LNCaP clone FGC (cell line): ENCODE data around the gene INPP5A.

Experiments
- DNase-seq: peaks from one replicate; pipeline ENCODE4 v3.0.0-alpha.2; 2011; ENCODE audit warnings: low read depth
- H3K4me3 ChIP-seq: 2 replicates; pipeline ENCODE4 v1.5.1; 2011; ENCODE audit warnings: mild to moderate bottlenecking, low read depth, low read length, control low read depth
- TF ChIP-seq, protein P1 (sequence below): IDR thresholded peaks from 2 replicates; pipeline ENCODE4 v1.5.1; 2012; ENCODE audit warnings: mild to moderate bottlenecking; ENCODE audit not compliant: control insufficient read depth, insufficient read depth; ENCODE audit errors: extremely low read depth

The INPP5A gene

DNA sequence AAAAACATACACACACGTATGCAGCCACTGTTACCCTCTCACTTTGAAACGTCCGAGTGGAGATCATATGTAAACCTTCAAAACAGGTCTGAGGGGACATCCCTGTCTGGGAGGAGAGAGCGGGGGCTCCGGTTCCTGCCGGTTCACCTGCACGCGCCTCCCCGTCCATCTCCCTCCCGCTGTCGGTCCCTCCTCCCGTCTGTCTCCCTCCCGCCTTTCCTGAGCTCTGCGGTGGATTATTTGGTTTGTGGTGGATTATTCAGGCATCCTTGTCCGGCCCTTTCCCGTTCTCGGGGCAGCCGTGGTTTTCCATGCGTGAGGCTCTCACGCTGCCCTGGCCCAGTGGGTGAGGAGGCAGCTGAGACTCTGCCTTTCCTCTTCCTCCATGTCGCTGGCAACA lies 188.6 kb downstream of the INPP5A start:
- TF ChIP-seq, protein P1, sequence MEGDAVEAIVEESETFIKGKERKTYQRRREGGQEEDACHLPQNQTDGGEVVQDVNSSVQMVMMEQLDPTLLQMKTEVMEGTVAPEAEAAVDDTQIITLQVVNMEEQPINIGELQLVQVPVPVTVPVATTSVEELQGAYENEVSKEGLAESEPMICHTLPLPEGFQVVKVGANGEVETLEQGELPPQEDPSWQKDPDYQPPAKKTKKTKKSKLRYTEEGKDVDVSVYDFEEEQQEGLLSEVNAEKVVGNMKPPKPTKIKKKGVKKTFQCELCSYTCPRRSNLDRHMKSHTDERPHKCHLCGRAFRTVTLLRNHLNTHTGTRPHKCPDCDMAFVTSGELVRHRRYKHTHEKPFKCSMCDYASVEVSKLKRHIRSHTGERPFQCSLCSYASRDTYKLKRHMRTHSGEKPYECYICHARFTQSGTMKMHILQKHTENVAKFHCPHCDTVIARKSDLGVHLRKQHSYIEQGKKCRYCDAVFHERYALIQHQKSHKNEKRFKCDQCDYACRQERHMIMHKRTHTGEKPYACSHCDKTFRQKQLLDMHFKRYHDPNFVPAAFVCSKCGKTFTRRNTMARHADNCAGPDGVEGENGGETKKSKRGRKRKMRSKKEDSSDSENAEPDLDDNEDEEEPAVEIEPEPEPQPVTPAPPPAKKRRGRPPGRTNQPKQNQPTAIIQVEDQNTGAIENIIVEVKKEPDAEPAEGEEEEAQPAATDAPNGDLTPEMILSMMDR = no peak
- no peak overlapping the region for H3K4me3 ChIP-seq
- DNase-seq = no peak

DNA sequence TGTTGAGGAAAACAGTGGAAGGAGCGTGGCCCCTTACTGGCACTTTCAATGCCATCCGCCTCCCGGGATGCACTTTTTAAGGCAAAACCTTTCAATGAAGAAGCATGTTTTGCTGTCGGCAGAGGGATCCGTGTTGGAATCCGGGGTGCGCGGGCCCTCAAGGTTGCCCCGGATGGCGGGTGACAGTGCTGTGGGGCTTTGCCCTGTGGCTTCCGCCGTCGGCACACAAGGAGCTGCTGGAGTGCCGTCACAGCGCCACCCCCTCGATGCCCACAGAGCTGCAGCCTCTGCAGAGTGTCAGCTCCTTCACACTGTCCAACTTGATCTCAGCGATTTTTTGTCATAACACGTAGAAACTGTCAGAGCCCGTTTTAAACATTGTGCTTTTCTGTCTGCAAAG lies 189.4 kb downstream of the INPP5A start:
- DNase-seq = no peak
- TF ChIP-seq, protein P1 = no peak
- no peak overlapping the region for H3K4me3 ChIP-seq

DNA sequence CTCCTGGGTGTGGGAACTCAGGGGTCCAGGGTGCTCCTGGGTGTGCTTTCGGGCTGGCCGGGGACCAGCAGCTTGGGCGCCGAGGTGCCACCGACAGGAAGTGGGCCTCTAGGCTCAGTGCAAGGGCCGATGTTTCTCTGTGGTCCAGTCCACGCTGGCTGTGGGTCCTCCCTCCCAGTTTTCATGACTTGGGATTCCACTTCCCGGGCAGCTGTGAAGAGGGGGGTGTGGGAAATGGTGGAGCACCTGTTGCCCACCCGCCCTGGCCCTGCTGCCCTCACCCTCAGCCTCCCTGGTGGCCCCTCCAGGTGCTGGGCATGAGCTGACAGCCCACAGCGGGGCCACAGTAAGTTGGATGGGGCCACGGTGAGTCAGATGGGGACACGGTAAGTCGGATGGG lies 189.8 kb downstream of the INPP5A start:
- TF ChIP-seq, protein P1 = no peak
- H3K4me3 ChIP-seq = no peak overlapping the region
- DNase-seq = no peak

DNA sequence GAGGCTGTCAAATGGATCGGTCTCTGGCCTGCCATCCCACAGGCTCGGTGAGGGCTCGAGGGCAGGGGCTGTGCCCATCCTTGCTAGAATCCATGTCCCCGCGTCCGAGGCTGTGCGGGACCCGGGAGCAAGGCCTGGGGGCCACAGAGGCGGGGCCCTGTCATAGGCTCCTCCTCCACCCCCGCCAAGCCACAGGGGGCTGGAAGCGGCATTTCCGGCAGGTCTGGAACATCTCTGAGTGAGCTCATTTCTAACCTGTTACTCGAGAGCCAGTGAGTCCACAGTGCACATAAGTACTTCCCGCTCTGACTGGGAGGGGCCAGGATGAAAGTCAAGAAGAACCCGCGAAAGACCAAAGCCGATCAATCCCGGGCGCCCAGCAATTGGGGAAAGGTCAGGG lies 190.7 kb downstream of the INPP5A start:
- TF ChIP-seq, protein P1 = no peak
- H3K4me3 ChIP-seq = no peak overlapping the region
- no peak for DNase-seq

DNA sequence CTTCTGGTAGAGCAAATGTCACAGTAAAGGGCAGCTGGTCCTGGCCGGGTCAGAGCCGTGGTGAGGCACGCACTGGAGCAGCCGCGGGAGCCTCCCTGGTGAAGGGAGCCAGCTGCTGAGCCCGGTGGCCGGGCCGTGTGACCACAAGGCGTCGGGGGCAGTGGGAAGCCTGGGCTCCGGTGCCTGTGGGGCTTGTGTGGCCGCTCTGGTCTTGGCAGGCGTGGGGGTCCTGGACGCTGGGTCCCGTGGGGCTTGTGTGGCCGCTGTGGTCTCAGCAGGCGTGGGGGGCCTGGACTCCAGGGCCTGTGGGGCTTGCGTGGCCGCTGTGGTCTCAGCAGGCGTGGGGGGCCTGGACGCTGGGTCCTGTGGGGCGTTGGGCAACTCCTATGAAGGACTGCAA lies 191.2 kb downstream of the INPP5A start:
- no peak overlapping the region for H3K4me3 ChIP-seq
- TF ChIP-seq, protein P1 = no peak
- DNase-seq = no peak

DNA sequence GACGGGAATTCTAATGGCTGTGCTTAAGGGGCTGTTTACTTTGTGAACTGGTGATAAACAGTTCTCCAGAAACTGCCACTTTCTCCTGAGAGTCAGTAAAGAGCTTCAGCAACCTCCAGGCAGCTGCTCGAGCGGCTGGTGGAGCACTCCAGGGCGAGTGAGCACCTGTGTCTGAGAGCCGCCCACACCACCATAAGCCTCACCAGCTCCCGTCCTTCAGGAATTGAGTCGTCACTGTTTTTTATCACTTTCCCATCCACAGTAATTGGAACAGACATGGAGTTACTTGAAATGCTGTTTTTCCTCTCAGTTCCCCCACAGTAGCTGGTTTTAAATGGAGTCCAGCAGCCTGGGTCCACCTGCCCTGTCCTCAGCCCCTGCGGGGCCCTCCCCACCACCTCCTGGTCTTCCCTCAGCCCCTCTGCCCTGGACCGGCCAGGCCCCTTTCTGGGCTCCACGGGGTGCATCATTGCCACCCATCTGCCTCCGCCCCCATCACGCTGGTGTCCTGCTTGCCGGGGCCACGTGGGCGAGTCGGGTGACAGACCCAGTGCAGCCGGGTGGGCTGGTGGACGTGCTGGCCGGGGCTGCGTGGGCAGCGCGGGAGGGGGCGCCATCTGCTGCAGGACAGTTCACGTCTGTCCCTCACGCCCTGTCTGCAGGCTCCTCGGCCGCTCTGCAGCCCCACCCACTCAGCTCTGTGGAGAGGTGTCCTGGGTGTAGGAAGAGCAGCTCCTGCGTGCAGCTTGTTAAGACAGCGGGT lies 192.4 kb downstream of the INPP5A start:
- no peak for DNase-seq
- TF ChIP-seq, protein P1 = no peak
- no peak overlapping the region for H3K4me3 ChIP-seq

DNA sequence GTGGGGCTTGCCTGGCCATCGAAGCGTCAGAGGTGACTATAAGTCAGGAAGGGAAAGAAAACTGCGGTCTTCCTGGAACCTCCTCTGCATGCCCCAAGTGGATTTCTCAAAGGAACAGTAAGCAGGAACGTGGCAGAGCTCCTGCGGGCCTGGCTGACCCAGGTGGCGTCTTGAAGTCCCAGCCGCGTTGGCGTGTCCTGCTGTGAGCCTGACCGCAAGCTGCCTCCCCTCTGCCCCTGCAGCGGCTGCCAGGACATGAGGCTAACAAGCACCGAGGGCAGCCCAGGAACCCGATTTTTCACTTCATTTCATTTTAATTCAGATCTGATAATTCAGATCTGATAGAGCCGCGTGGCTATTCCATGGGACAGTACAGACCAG lies 193.0 kb downstream of the INPP5A start:
- TF ChIP-seq, protein P1 = no peak
- DNase-seq = no peak
- H3K4me3 ChIP-seq = no peak overlapping the region
